ENCODE measurements around the gene VCAN.

Gene VCAN

GRCh38 chr5:83549674-83550073 lies 78.1 kb downstream of the VCAN start (continued):
- no peak for TF ChIP-seq PRDM2 (tag by site-specific recombination; IDR thresholded peaks at IDR 0.05; ENCODE audit: borderline replicate concordance)
- TF ChIP-seq ZNF26 (tag by site-specific recombination; IDR thresholded peaks at IDR 0.05): no peak
- no peak for TF ChIP-seq IKZF3 (tag by site-specific recombination; IDR thresholded peaks at IDR 0.05)
- TF ChIP-seq ZNF660 (tag by site-specific recombination; IDR thresholded peaks at IDR 0.05): no peak

- Histone ChIP-seq H3K36me3 (ENCODE audit: control insufficient read depth in 2 of 2, insufficient read depth in 1 of 2, low read length in 2 of 2) (peaks cover 36 to 59% of the 10 kb centered on the region in 2 experiments), H3K27ac (ENCODE audit: extremely low read depth, low read depth, low read length) (no peak overlapping the region), H3K4me1 (ENCODE audit: control insufficient read depth, insufficient read depth, low read length) (no peaks in the 10 kb centered on the region), H3K9me3 (ENCODE audit: control insufficient read depth, insufficient read depth, low read depth, low read length) (no peaks in the 10 kb centered on the region), H3K4me3 (ENCODE audit: low read depth, low read length) (no peak overlapping the region)
- ChIA-PET POLR2A (no interaction called here), CTCF (no interaction called here)
- TF ChIP-seq ZNF791 (tag by site-specific recombination; IDR thresholded peaks at IDR 0.05): no peak
- no peak for TF ChIP-seq ZNF169 (tag by site-specific recombination; IDR thresholded peaks at IDR 0.05)
- TF ChIP-seq ZNF280D (tag by site-specific recombination; IDR thresholded peaks at IDR 0.05): no peak
- TF ChIP-seq ZNF530 (tag by site-specific recombination; IDR thresholded peaks at IDR 0.05; ENCODE audit: low read depth): no peak
- no peak for TF ChIP-seq ZNF521 (tag by site-specific recombination; IDR thresholded peaks at IDR 0.05)
- TF ChIP-seq MYNN (tag by site-specific recombination; IDR thresholded peaks at IDR 0.05; ENCODE audit: borderline replicate concordance): no peak
- TF ChIP-seq RBAK (tag by site-specific recombination; IDR thresholded peaks at IDR 0.05): no peak
- no peak for TF ChIP-seq SP7 (tag by site-specific recombination; IDR thresholded peaks at IDR 0.05)
- no peak for TF ChIP-seq ZNF26 (tag by site-specific recombination; IDR thresholded peaks at IDR 0.05)
- TF ChIP-seq ZNF677 (tag by site-specific recombination; IDR thresholded peaks at IDR 0.05): no peak
Observed at GRCh38 chr5:83551821-83552220, 80.3 kb downstream of the VCAN start.

All from HEK293 (cell line).